Measurements from ENCODE around the gene MT1A. TPM values are rescaled to one million over a fixed set of nuclear protein-coding genes. Genes with fewer than 3 reads are reported as not detected.

The MT1A gene
- not detected for polyA plus RNA-seq (ENCODE audit: insufficient read length)

- no peak for DNase-seq (ENCODE audit: low read depth)
Observed at GRCh38 chr16:56637814-56638750, at the start of gene MT1A. Gene MT1A (plus strand): TSS chr16:56638666. CDS start chr16:56638739, 73 bp downstream.

- no peak for DNase-seq (ENCODE audit: low read depth)
Observed at GRCh38 chr16:56588781-56589140, 49.7 kb upstream of the MT1A start.

- no peak for DNase-seq (ENCODE audit: low read depth)
Observed at GRCh38 chr16:56589141-56590039, 49.1 kb upstream of the MT1A start, which contains the start of gene MT3. Gene MT3 (plus strand): TSS chr16:56589528. CDS start chr16:56589591, 63 bp downstream.

- DNase-seq (ENCODE audit: low read depth), result no peak
Observed at GRCh38 chr16:56591377-56592060, 46.9 kb upstream of the MT1A start.

- DNase-seq (ENCODE audit: low read depth), result no peak
Observed at GRCh38 chr16:56593573-56594291, 44.7 kb upstream of the MT1A start.

- DNase-seq (ENCODE audit: low read depth), result no peak
Observed at GRCh38 chr16:56594292-56594619, 44.2 kb upstream of the MT1A start.

GRCh38 chr16:56600398-56600999, 38.0 kb upstream of the MT1A start:
- no peak for DNase-seq (ENCODE audit: low read depth)

- DNase-seq (ENCODE audit: low read depth), result no peak
Observed at GRCh38 chr16:56601325-56601724, 37.1 kb upstream of the MT1A start.

- no peak for DNase-seq (ENCODE audit: low read depth)
Observed at GRCh38 chr16:56603589-56603988, 34.9 kb upstream of the MT1A start.

- no peak for DNase-seq (ENCODE audit: low read depth)
Observed at GRCh38 chr16:56604966-56605365, 33.5 kb upstream of the MT1A start.

GRCh38 chr16:56605475-56605874, 33.0 kb upstream of the MT1A start:
- no peak for DNase-seq (ENCODE audit: low read depth)

- DNase-seq (ENCODE audit: low read depth), result no peak
Observed at GRCh38 chr16:56606071-56606475, 32.4 kb upstream of the MT1A start.

GRCh38 chr16:56606476-56607108, 31.9 kb upstream of the MT1A start:
- DNase-seq (ENCODE audit: low read depth), result no peak

- no peak for DNase-seq (ENCODE audit: low read depth)
Observed at GRCh38 chr16:56607109-56607618, 31.3 kb upstream of the MT1A start.

- DNase-seq (ENCODE audit: low read depth), result no peak
Observed at GRCh38 chr16:56607675-56608042, 30.8 kb upstream of the MT1A start.

GRCh38 chr16:56608043-56608875, 30.2 kb upstream of the MT1A start, which contains the start of gene MT2A:
Gene MT2A (plus strand): TSS chr16:56608584. CDS start chr16:56608656, 72 bp downstream.
- DNase-seq (ENCODE audit: low read depth), result peak; percentile 77

GRCh38 chr16:56608876-56609462, 29.5 kb upstream of the MT1A start:
- no peak for DNase-seq (ENCODE audit: low read depth)

- DNase-seq (ENCODE audit: low read depth), result peak; percentile 70
Observed at GRCh38 chr16:56609463-56609921, 29.0 kb upstream of the MT1A start.
